HL-60 (cell line): Measurements from ENCODE around the gene CYB5R2.

Experiments
- CTCF ChIP-seq: IDR thresholded peaks from one replicate; pipeline ENCODE4 v1.5.1; 2011; ENCODE audit warnings: low read length, control low read depth, inconsistent platforms; ENCODE audit not compliant: insufficient read depth
- GABPA ChIP-seq: IDR thresholded peaks from 2 replicates; pipeline ENCODE4 v1.6.1; 2012; ENCODE audit warnings: low read depth
- POLR2AphosphoS5 ChIP-seq: IDR thresholded peaks from 2 replicates; pipeline ENCODE4 v1.6.1; 2012; ENCODE audit warnings: low read depth

GRCh38 chr11:7672960-7673723 lies at the start of gene CYB5R2:
- TF ChIP-seq CTCF: no peak
- TF ChIP-seq POLR2AphosphoS5: no peak
- no peak for TF ChIP-seq GABPA
